ENCODE measurements around the gene SAMSN1.

SAMSN1 gene

DNA sequence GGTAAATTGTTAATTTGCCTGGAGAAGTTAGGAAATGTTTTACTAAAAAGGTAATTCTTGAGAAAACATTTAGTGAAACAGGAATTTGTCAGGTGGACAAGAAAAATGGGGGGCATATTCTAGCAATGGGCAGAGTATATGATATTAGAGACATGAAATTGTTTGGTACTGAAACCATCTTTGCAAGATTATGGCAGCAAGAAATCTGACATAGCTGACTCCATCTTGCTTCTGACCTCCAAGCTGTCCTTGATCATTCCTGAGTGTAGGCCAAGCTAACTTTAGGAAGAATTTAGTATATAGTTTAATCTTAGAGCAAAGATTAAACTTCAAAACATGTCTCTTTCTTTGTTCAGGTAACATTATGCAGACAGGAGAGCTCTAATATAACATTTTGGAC, 14.0 kb upstream of the SAMSN1 start:
- Histone ChIP-seq H3K9me3 (ENCODE audit: control insufficient read depth, insufficient read depth, low read depth, low read length) (no peaks in the 10 kb centered on the region), H3K27ac (ENCODE audit: extremely low read depth, low read depth, low read length) (no peak overlapping the region), H3K4me1 (ENCODE audit: control insufficient read depth, insufficient read depth, low read length) (no peaks in the 10 kb centered on the region), H3K4me3 (ENCODE audit: low read depth, low read length) (no peak overlapping the region), H3K36me3 (ENCODE audit: control insufficient read depth in 2 of 2, insufficient read depth in 1 of 2, low read length in 2 of 2) (no peaks in the 10 kb centered on the region)
- POLR2A ChIA-PET: no interaction called here
- TF ChIP-seq ZNF658 (tag by site-specific recombination; IDR thresholded peaks at IDR 0.05) (no peak), YY2 (tag by site-specific recombination; IDR thresholded peaks at IDR 0.05) (no peak)
- CTCF ChIA-PET: no interaction called here

DNA sequence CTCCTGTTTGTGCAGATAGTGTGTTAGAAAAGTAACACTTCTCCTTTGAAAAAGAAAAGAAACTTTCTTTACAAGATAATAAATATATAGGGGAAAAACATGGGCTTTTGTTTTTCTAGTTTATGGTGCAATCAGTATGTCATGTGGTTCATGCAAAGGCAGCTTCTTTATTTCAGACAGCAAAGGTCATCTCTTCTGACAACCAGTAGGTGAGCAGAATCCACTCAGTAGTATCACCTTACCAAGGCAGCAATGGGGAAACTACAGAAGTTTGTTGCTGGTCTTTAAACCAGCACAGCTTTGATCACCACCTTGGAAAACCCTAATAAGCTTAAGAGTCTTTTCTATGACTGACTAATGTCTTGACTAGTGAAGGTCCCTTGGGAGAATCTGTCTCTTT, 13.0 kb upstream of the SAMSN1 start:
- Histone ChIP-seq H3K4me1 (ENCODE audit: control insufficient read depth, insufficient read depth, low read length) (no peaks in the 10 kb centered on the region), H3K9me3 (ENCODE audit: control insufficient read depth, insufficient read depth, low read depth, low read length) (no peaks in the 10 kb centered on the region), H3K36me3 (ENCODE audit: control insufficient read depth in 2 of 2, insufficient read depth in 1 of 2, low read length in 2 of 2) (no peaks in the 10 kb centered on the region), H3K4me3 (ENCODE audit: low read depth, low read length) (no peak overlapping the region), H3K27ac (ENCODE audit: extremely low read depth, low read depth, low read length) (no peak overlapping the region)
- TF ChIP-seq ZNF561 (tag by site-specific recombination; IDR thresholded peaks at IDR 0.05; ENCODE audit: borderline replicate concordance) (no peak), ZNF837 (tag by site-specific recombination; IDR thresholded peaks at IDR 0.05) (no peak), ZNF521 (tag by site-specific recombination; IDR thresholded peaks at IDR 0.05) (no peak), OSR2 (tag by site-specific recombination; IDR thresholded peaks at IDR 0.05) (no peak), ZNF843 (tag by site-specific recombination; IDR thresholded peaks at IDR 0.05) (no peak), ZNF221 (tag by site-specific recombination; IDR thresholded peaks at IDR 0.05; ENCODE audit: borderline replicate concordance) (no peak), FEZF1 (tag by site-specific recombination; IDR thresholded peaks at IDR 0.05) (no peak), ZNF600 (tag by site-specific recombination; IDR thresholded peaks at IDR 0.05) (no peak), ZNF555 (tag by site-specific recombination; conservative IDR thresholded peaks at IDR 0.05) (no peak)
- ChIA-PET POLR2A (no interaction called here), CTCF (interaction anchor here (0.7 kb wide), 1 partner anchor 34 kb away, joined by 3 read pairs; no protein-coding TSS in a partner anchor)

DNA sequence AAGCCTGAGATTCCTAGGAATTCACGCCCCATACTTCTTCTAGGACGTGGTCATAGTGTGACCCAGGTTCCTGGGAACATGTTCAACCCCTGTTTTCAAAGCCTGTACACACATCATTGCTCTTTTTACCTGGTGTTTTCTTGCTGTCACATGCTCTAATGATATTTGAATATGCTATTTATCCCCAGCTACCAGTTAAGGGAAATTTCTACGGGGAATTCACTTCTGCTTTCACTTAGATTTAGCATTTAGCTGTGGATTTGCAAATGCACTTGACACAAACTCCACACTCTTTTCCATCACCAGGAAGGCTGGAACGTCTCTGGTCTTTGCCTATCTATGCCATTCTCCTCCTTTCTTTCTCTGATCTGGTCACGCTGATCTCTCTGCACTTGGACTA, 11.3 kb upstream of the SAMSN1 start:
- POLR2A ChIA-PET: no interaction called here

DNA sequence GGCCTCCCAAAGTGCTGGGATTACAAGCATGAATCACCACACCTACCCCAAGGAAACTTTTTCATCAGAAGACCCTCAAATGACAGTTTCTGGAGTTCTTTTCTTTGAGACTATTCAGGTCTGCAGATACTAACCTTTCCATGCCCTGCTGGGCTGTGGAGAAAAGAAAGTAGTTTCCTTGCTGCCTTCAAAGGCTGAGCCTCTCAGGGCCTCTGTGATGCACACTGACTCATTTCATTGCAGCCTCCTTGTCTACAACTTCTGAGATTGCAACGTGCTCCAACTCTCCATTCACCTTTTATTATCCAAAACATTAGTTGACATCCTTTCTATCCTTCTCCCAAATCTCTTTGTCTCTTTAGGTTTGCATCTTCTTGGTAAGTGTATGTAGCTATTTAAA, 8.8 kb upstream of the SAMSN1 start:
- H3K9me3 ChIP-seq (ENCODE audit: control insufficient read depth, insufficient read depth, low read depth, low read length): no peaks in the 10 kb centered on the region
- ChIA-PET POLR2A (no interaction called here), CTCF (no interaction called here)
- no peaks in the 10 kb centered on the region for H3K4me1 ChIP-seq (ENCODE audit: control insufficient read depth, insufficient read depth, low read length)
- TF ChIP-seq ZNF292 (tag by site-specific recombination; IDR thresholded peaks at IDR 0.05; ENCODE audit: borderline replicate concordance, low read depth) (no peak), ZNF324 (tag by site-specific recombination; IDR thresholded peaks at IDR 0.05) (no peak), ZNF184 (tag by site-specific recombination; IDR thresholded peaks at IDR 0.05) (no peak), ZNF248 (tag by site-specific recombination; IDR thresholded peaks at IDR 0.05) (no peak)
- TF ChIP-seq, protein P1, sequence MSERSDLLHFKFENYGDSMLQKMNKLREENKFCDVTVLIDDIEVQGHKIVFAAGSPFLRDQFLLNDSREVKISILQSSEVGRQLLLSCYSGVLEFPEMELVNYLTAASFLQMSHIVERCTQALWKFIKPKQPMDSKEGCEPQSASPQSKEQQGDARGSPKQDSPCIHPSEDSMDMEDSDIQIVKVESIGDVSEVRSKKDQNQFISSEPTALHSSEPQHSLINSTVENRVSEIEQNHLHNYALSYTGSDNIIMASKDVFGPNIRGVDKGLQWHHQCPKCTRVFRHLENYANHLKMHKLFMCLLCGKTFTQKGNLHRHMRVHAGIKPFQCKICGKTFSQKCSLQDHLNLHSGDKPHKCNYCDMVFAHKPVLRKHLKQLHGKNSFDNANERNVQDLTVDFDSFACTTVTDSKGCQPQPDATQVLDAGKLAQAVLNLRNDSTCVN (tag by site-specific recombination; optimal IDR thresholded peaks at IDR 0.05): no peak
- TF ChIP-seq, protein P2, sequence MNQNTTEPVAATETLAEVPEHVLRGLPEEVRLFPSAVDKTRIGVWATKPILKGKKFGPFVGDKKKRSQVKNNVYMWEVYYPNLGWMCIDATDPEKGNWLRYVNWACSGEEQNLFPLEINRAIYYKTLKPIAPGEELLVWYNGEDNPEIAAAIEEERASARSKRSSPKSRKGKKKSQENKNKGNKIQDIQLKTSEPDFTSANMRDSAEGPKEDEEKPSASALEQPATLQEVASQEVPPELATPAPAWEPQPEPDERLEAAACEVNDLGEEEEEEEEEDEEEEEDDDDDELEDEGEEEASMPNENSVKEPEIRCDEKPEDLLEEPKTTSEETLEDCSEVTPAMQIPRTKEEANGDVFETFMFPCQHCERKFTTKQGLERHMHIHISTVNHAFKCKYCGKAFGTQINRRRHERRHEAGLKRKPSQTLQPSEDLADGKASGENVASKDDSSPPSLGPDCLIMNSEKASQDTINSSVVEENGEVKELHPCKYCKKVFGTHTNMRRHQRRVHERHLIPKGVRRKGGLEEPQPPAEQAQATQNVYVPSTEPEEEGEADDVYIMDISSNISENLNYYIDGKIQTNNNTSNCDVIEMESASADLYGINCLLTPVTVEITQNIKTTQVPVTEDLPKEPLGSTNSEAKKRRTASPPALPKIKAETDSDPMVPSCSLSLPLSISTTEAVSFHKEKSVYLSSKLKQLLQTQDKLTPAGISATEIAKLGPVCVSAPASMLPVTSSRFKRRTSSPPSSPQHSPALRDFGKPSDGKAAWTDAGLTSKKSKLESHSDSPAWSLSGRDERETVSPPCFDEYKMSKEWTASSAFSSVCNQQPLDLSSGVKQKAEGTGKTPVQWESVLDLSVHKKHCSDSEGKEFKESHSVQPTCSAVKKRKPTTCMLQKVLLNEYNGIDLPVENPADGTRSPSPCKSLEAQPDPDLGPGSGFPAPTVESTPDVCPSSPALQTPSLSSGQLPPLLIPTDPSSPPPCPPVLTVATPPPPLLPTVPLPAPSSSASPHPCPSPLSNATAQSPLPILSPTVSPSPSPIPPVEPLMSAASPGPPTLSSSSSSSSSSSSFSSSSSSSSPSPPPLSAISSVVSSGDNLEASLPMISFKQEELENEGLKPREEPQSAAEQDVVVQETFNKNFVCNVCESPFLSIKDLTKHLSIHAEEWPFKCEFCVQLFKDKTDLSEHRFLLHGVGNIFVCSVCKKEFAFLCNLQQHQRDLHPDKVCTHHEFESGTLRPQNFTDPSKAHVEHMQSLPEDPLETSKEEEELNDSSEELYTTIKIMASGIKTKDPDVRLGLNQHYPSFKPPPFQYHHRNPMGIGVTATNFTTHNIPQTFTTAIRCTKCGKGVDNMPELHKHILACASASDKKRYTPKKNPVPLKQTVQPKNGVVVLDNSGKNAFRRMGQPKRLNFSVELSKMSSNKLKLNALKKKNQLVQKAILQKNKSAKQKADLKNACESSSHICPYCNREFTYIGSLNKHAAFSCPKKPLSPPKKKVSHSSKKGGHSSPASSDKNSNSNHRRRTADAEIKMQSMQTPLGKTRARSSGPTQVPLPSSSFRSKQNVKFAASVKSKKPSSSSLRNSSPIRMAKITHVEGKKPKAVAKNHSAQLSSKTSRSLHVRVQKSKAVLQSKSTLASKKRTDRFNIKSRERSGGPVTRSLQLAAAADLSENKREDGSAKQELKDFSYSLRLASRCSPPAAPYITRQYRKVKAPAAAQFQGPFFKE (tag by site-specific recombination; IDR thresholded peaks at IDR 0.05; ENCODE audit: borderline replicate concordance): no peak
- no peaks in the 10 kb centered on the region for H3K36me3 ChIP-seq (ENCODE audit: control insufficient read depth in 2 of 2, insufficient read depth in 1 of 2, low read length in 2 of 2)
- no peak overlapping the region for H3K27ac ChIP-seq (ENCODE audit: extremely low read depth, low read depth, low read length)
- no peak overlapping the region for H3K4me3 ChIP-seq (ENCODE audit: low read depth, low read length)

More for the DNA sequence above, 11.3 kb upstream of the SAMSN1 start:
- CTCF ChIA-PET: no interaction called here
- H3K4me1 ChIP-seq (ENCODE audit: control insufficient read depth, insufficient read depth, low read length): no peaks in the 10 kb centered on the region
- H3K36me3 ChIP-seq (ENCODE audit: control insufficient read depth in 2 of 2, insufficient read depth in 1 of 2, low read length in 2 of 2): no peaks in the 10 kb centered on the region
- no peak overlapping the region for H3K4me3 ChIP-seq (ENCODE audit: low read depth, low read length)
- TF ChIP-seq ZNF174 (tag by site-specific recombination; IDR thresholded peaks at IDR 0.05) (no peak), SP7 (tag by site-specific recombination; IDR thresholded peaks at IDR 0.05) (no peak), ZNF157 (tag by site-specific recombination; IDR thresholded peaks at IDR 0.05) (no peak), ZNF544 (tag by site-specific recombination; IDR thresholded peaks at IDR 0.05) (no peak), ZNF416 (tag by site-specific recombination; IDR thresholded peaks at IDR 0.05) (no peak), ZNF791 (tag by site-specific recombination; IDR thresholded peaks at IDR 0.05) (no peak), ZNF571 (tag by site-specific recombination; IDR thresholded peaks at IDR 0.05) (no peak)
- TF ChIP-seq, protein P3, sequence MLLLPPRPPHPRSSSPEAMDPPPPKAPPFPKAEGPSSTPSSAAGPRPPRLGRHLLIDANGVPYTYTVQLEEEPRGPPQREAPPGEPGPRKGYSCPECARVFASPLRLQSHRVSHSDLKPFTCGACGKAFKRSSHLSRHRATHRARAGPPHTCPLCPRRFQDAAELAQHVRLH (tag by site-specific recombination; IDR thresholded peaks at IDR 0.05): no peak
- TF ChIP-seq, protein P4, sequence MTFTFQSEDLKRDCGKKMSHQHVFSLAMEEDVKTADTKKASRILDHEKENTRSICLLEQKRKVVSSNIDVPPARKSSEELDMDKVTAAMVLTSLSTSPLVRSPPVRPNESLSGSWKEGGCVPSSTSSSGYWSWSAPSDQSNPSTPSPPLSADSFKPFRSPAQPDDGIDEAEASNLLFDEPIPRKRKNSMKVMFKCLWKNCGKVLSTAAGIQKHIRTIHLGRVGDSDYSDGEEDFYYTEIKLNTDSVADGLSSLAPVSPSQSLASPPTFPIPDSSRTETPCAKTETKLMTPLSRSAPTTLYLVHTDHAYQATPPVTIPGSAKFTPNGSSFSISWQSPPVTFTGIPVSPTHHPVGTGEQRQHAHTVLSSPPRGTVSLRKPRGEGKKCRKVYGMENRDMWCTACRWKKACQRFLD (tag by site-specific recombination; IDR thresholded peaks at IDR 0.05): no peak
- H3K9me3 ChIP-seq (ENCODE audit: control insufficient read depth, insufficient read depth, low read depth, low read length): no peaks in the 10 kb centered on the region
- no peak overlapping the region for H3K27ac ChIP-seq (ENCODE audit: extremely low read depth, low read depth, low read length)
